Anterior cingulate cortex (tissue), 58 donors: ENCODE measurements around the gene IL11.
A peak's percentile ranks its signal among the peaks of the same experiment; 100 is the strongest.
"Not testable (repeated sequence)": the region's sequence is repeated elsewhere in the genome, so short reads cannot be mapped to it uniquely, and the experiment has no call there.

Source experiments
- DNase-seq, 58 donors: peaks; one replicate each; lab custom pipeline; 2025; lab: John Stamatoyannopoulos, UW

The IL11 gene

GRCh38 chr19:55370305-55370988 lies at the start of gene IL11:
IL11 (minus strand) TSS chr19:55370463; CDS start chr19:55370310, 153 bp downstream.
- DNase-seq: no peak

- peak in 7 of 58 donors; percentile 16 to 50 (median 26) for DNase-seq
Measured at GRCh38 chr19:55419624-55420236, 49.5 kb upstream of the IL11 start.

- peak in 6 of 58 donors; percentile 9 to 50 (median 24) for DNase-seq
Measured at GRCh38 chr19:55419103-55419502, 48.8 kb upstream of the IL11 start.

- DNase-seq: peak in 42 of 58 donors; percentile 7 to 76 (median 42)
Measured at GRCh38 chr19:55418185-55418584, 47.9 kb upstream of the IL11 start.

GRCh38 chr19:55410168-55410567 lies 39.9 kb upstream of the IL11 start:
- no peak for DNase-seq

GRCh38 chr19:55409179-55409578 lies 38.9 kb upstream of the IL11 start:
- DNase-seq: not testable (repeated sequence)

- no peak for DNase-seq
Measured at GRCh38 chr19:55408533-55408872, 38.2 kb upstream of the IL11 start.

GRCh38 chr19:55407800-55408532 lies 37.7 kb upstream of the IL11 start:
- DNase-seq: peak; percentile 84 to 100 (median 98)

- DNase-seq: not testable (repeated sequence)
Measured at GRCh38 chr19:55407550-55407799, 37.2 kb upstream of the IL11 start, which contains the start of gene UBE2S. UBE2S (minus strand) TSS chr19:55407788; CDS start chr19:55407589, 199 bp downstream.

GRCh38 chr19:55406826-55407549 lies 36.7 kb upstream of the IL11 start:
- DNase-seq: peak in 1 of 58 donors; percentile 49

GRCh38 chr19:55406091-55406825 lies 36.0 kb upstream of the IL11 start:
- DNase-seq: no peak

- DNase-seq: no peak
Measured at GRCh38 chr19:55405638-55406037, 35.4 kb upstream of the IL11 start.

GRCh38 chr19:55402509-55402908 lies 32.2 kb upstream of the IL11 start:
- DNase-seq: no peak

GRCh38 chr19:55401390-55401789 lies 31.1 kb upstream of the IL11 start:
- DNase-seq: not testable (repeated sequence)

- DNase-seq: no peak
Measured at GRCh38 chr19:55400281-55401087, 30.2 kb upstream of the IL11 start.

- DNase-seq: no peak
Measured at GRCh38 chr19:55398200-55398925, 28.1 kb upstream of the IL11 start.

GRCh38 chr19:55392820-55393761 lies 22.8 kb upstream of the IL11 start:
- DNase-seq: peak in 4 of 58 donors; percentile 9 to 13 (median 11)
